ENCODE results near the gene SLC35F4. TPM values are rescaled to one million over a fixed set of nuclear protein-coding genes. Genes with fewer than 3 reads are reported as not detected.

The SLC35F4 gene
- total and polyA plus RNA-seq, 2 donors (not counting 1 experiment from before 2014, with no cell fraction given), result not detected

GRCh38 chr14:57610631-57611030, 255.3 kb downstream of the SLC35F4 start:
- Mint-ChIP-seq H3K4me3 (no peak overlapping the region), H3K9me3 (ENCODE audit: insufficient read depth) (no peaks in the 10 kb centered on the region), H3K4me1 (no peaks in the 10 kb centered on the region), H3K27me3 (no peaks in the 10 kb centered on the region), H3K27ac (no peak overlapping the region)
- no peak overlapping the region for H2AFZ ChIP-seq (ENCODE audit: insufficient read depth, low read depth, low read length, poor library complexity, severe bottlenecking)
- H3K4me3 ChIP-seq (ENCODE audit: control extremely low read depth in 1 of 5, extremely low read depth in 1 of 5, insufficient read depth in 1 of 5, low read depth in 2 of 5, low read length in 4 of 5), result no peak overlapping the region
- H4K20me1 ChIP-seq (ENCODE audit: control insufficient read depth, insufficient read depth, low read length, poor library complexity, severe bottlenecking), result no peaks in the 10 kb centered on the region
- no peaks in the 10 kb centered on the region for H3K27me3 ChIP-seq (replicated peaks in 1 of 4; ENCODE audit: control extremely low read depth in 1 of 4, control insufficient read depth in 3 of 4, insufficient read depth in 4 of 4, low read length in 3 of 4)
- CTCF ChIA-PET, result no interaction called here
- POLR2A ChIA-PET, result no interaction called here
- DNase-seq, result no peak
- H3K4me1 ChIP-seq (ENCODE audit: control insufficient read depth in 2 of 2, insufficient read depth in 2 of 2, low read length in 2 of 2), result no peaks in the 10 kb centered on the region
- TF ChIP-seq, protein P1, sequence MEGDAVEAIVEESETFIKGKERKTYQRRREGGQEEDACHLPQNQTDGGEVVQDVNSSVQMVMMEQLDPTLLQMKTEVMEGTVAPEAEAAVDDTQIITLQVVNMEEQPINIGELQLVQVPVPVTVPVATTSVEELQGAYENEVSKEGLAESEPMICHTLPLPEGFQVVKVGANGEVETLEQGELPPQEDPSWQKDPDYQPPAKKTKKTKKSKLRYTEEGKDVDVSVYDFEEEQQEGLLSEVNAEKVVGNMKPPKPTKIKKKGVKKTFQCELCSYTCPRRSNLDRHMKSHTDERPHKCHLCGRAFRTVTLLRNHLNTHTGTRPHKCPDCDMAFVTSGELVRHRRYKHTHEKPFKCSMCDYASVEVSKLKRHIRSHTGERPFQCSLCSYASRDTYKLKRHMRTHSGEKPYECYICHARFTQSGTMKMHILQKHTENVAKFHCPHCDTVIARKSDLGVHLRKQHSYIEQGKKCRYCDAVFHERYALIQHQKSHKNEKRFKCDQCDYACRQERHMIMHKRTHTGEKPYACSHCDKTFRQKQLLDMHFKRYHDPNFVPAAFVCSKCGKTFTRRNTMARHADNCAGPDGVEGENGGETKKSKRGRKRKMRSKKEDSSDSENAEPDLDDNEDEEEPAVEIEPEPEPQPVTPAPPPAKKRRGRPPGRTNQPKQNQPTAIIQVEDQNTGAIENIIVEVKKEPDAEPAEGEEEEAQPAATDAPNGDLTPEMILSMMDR (IDR thresholded peaks at IDR 0.05), result no peak
- no peak for TF ChIP-seq EZH2 (IDR thresholded peaks at IDR 0.05; ENCODE audit: borderline replicate concordance, insufficient read depth, low read depth, low read length, poor library complexity, severe bottlenecking)
- H3K79me2 ChIP-seq (ENCODE audit: control insufficient read depth, insufficient read depth, low read length), result no peaks in the 10 kb centered on the region
- no peak overlapping the region for H3K4me2 ChIP-seq (replicated peaks; ENCODE audit: low read depth, low read length, poor library complexity, severe bottlenecking)
- H3K9me3 ChIP-seq (ENCODE audit: control extremely low read depth in 1 of 3, control insufficient read depth in 2 of 3, insufficient read depth in 1 of 3, low read length in 2 of 3), result peaks cover 0 to 3% (median 0%) of the 10 kb centered on the region in 3 donors
- H3K27ac ChIP-seq (ENCODE audit: low read length in 2 of 2), result no peak overlapping the region
- H3K36me3 ChIP-seq (replicated peaks in 1 of 2; ENCODE audit: control extremely low read depth in 1 of 2, control insufficient read depth in 1 of 2, extremely low read depth in 1 of 2, insufficient read depth in 2 of 2, low read length in 1 of 2), result no peaks in the 10 kb centered on the region
- ATAC-seq (ENCODE audit: low read depth), result no peak
- WGBS (ENCODE audit: insufficient coverage), result 78% methylated on average over 1 of the region's 2 CpGs
- intact Hi-C loops (cut with micrococcal nuclease), result no loop called here
- no peak overlapping the region for H3K9ac ChIP-seq (ENCODE audit: low read length)

GRCh38 chr14:57609192-57610075, 256.5 kb downstream of the SLC35F4 start:
- H3K4me2 ChIP-seq (replicated peaks; ENCODE audit: low read depth, low read length, poor library complexity, severe bottlenecking), result no peak overlapping the region
- CTCF ChIA-PET, result no interaction called here
- no peak overlapping the region for H3K27ac ChIP-seq (ENCODE audit: low read length in 2 of 2)
- TF ChIP-seq, protein P1 (IDR thresholded peaks at IDR 0.05), result no peak
- TF ChIP-seq EZH2 (IDR thresholded peaks at IDR 0.05; ENCODE audit: borderline replicate concordance, insufficient read depth, low read depth, low read length, poor library complexity, severe bottlenecking), result no peak
- H3K9me3 ChIP-seq (ENCODE audit: control extremely low read depth in 1 of 3, control insufficient read depth in 2 of 3, insufficient read depth in 1 of 3, low read length in 2 of 3), result peaks cover 0 to 3% (median 0%) of the 10 kb centered on the region in 3 donors
- no peak overlapping the region for H2AFZ ChIP-seq (ENCODE audit: insufficient read depth, low read depth, low read length, poor library complexity, severe bottlenecking)
- no peak overlapping the region for H3K4me3 ChIP-seq (ENCODE audit: control extremely low read depth in 1 of 5, extremely low read depth in 1 of 5, insufficient read depth in 1 of 5, low read depth in 2 of 5, low read length in 4 of 5)
- no peak overlapping the region for H3K27ac Mint-ChIP-seq
- H3K4me1 Mint-ChIP-seq, result no peaks in the 10 kb centered on the region
- POLR2A ChIA-PET, result no interaction called here
- intact Hi-C loops (cut with micrococcal nuclease), result no loop called here
- no peak for ATAC-seq (ENCODE audit: low read depth)
- H3K36me3 ChIP-seq (replicated peaks in 1 of 2; ENCODE audit: control extremely low read depth in 1 of 2, control insufficient read depth in 1 of 2, extremely low read depth in 1 of 2, insufficient read depth in 2 of 2, low read length in 1 of 2), result no peaks in the 10 kb centered on the region
- H3K4me3 Mint-ChIP-seq, result no peak overlapping the region
- H3K27me3 ChIP-seq (replicated peaks in 1 of 4; ENCODE audit: control extremely low read depth in 1 of 4, control insufficient read depth in 3 of 4, insufficient read depth in 4 of 4, low read length in 3 of 4), result no peaks in the 10 kb centered on the region
- no peak for DNase-seq
- no peaks in the 10 kb centered on the region for H3K27me3 Mint-ChIP-seq
- no peaks in the 10 kb centered on the region for H4K20me1 ChIP-seq (ENCODE audit: control insufficient read depth, insufficient read depth, low read length, poor library complexity, severe bottlenecking)
- 88% methylated on average over 1 of the region's 6 CpGs for WGBS (ENCODE audit: insufficient coverage)
- H3K79me2 ChIP-seq (ENCODE audit: control insufficient read depth, insufficient read depth, low read length), result no peaks in the 10 kb centered on the region
- no peak overlapping the region for H3K9ac ChIP-seq (ENCODE audit: low read length)
- no peaks in the 10 kb centered on the region for H3K4me1 ChIP-seq (ENCODE audit: control insufficient read depth in 2 of 2, insufficient read depth in 2 of 2, low read length in 2 of 2)
- no peaks in the 10 kb centered on the region for H3K9me3 Mint-ChIP-seq (ENCODE audit: insufficient read depth)
